PC-3 (cell line): ENCODE measurements around the gene ACTG1.

Source experiments
- CTCF ChIP-seq: fragments of 300-600 bp; sonication (generic); conservative IDR thresholded peaks from 2 replicates; pipeline ENCODE4 v1.5.1; 2017; ENCODE audit warnings: antibody characterized with exemption, low read depth, mild to moderate bottlenecking, low read length
- EZH2 ChIP-seq: fragments of 300-600 bp; sonication (generic); IDR thresholded peaks from one replicate; pipeline ENCODE4 v1.6.1; 2017; ENCODE audit warnings: antibody characterized with exemption, mild to moderate bottlenecking, low read length; ENCODE audit not compliant: unreplicated experiment
- EZH2phosphoT487 ChIP-seq: fragments of 300-600 bp; sonication (generic); IDR thresholded peaks from 2 replicates; pipeline ENCODE4 v1.6.1; 2018; ENCODE audit warnings: mild to moderate bottlenecking, antibody characterized with exemption, low read length, borderline replicate concordance

DNA sequence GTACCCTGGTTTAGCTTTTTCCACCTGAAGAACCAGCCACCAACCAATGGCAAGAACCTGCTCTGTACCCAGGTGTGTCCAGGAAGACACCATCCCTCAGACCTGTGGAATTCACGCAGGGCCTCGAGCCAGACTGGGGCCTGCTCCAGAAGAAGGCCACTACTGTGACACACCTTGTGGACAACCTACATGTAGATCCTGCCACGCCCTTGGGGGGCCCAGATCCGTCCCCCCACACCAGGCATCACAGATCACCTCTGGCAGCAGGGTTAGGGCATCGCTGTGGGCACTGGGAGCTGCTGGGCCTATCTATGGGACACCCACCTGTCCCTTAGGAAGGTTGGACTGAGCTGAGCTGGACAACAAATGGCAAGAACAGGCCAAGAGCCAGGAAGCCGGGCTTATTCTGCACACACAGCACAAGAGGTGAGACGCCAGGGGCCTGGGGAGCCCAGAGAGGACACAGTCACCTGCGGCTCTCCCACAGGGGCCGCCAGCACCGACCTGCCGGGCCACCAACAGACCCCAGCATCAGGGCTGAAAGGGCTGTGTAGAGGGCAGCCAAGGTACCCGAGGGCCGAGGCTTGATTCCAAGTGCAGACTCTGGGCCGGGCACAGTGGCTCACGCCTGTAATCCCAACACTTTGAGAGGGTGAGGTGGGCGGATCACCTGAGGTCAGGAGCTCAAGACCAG, 31.8 kb upstream of the ACTG1 start:
- no peak for TF ChIP-seq CTCF
- no peak for TF ChIP-seq EZH2phosphoT487
- TF ChIP-seq EZH2 = no peak
